ENCODE results near the gene SYNE2.

The SYNE2 gene

GRCh38 chr14:64232095-64232838, 379.5 kb downstream of the SYNE2 start:
- DNase-seq, result no peak

- no peak for DNase-seq
Measured at GRCh38 chr14:64232944-64233343, 380.1 kb downstream of the SYNE2 start.

GRCh38 chr14:64233531-64234190, 380.9 kb downstream of the SYNE2 start:
- no peak for DNase-seq

- peak; percentile 3 for DNase-seq
Measured at GRCh38 chr14:64234877-64235651, 382.3 kb downstream of the SYNE2 start.

GRCh38 chr14:64235652-64236640, 383.1 kb downstream of the SYNE2 start:
- no peak for DNase-seq

- DNase-seq, result no peak
Measured at GRCh38 chr14:64238049-64238448, 385.2 kb downstream of the SYNE2 start.

GRCh38 chr14:64238631-64239030, 385.8 kb downstream of the SYNE2 start:
- no peak for DNase-seq

GRCh38 chr14:64244279-64244678, 391.5 kb downstream of the SYNE2 start:
- DNase-seq, result peak; percentile 12

GRCh38 chr14:64245491-64245890, 392.7 kb downstream of the SYNE2 start:
- DNase-seq, result no peak

- no peak for DNase-seq
Measured at GRCh38 chr14:64246688-64247087, 393.9 kb downstream of the SYNE2 start.

GRCh38 chr14:64247195-64247594, 394.4 kb downstream of the SYNE2 start:
- no peak for DNase-seq

- no peak for DNase-seq
Measured at GRCh38 chr14:64248689-64249088, 395.9 kb downstream of the SYNE2 start.

- DNase-seq, result no peak
Measured at GRCh38 chr14:64249363-64249762, 396.6 kb downstream of the SYNE2 start.

GRCh38 chr14:64253672-64254071, 400.9 kb downstream of the SYNE2 start:
- no peak for DNase-seq

GRCh38 chr14:64255756-64256155, 403.0 kb downstream of the SYNE2 start:
- DNase-seq, result no peak

GRCh38 chr14:64260418-64260817, 407.6 kb downstream of the SYNE2 start:
- DNase-seq, result no peak

GRCh38 chr14:64265222-64265621, 412.4 kb downstream of the SYNE2 start:
- DNase-seq, result peak; percentile 12

- no peak for DNase-seq
Measured at GRCh38 chr14:64266239-64266638, 413.4 kb downstream of the SYNE2 start.

GRCh38 chr14:64272019-64272418, 419.2 kb downstream of the SYNE2 start:
- no peak for DNase-seq
